HEK293 (cell line): Measurements from ENCODE around the gene PTDSS2.
"Not testable (repeated sequence)": the region's sequence is repeated elsewhere in the genome, so short reads cannot be mapped to it uniquely, and the experiment has no call there.

Experiments used
- KLF7 ChIP-seq: fragments of 450-650 bp; formaldehyde crosslinking; IDR thresholded peaks from 2 replicates; pipeline ENCODE4 v1.5.1; 2016; ENCODE audit warnings: missing biosample characterization, missing genetic modification characterization, borderline replicate concordance
- ZFP37 ChIP-seq: fragments of 450-650 bp; formaldehyde crosslinking; IDR thresholded peaks from 2 replicates; pipeline ENCODE4 v1.5.1; 2016; ENCODE audit warnings: missing biosample characterization, missing genetic modification characterization
- ZNF138 ChIP-seq: fragments of 450-650 bp; formaldehyde crosslinking; IDR thresholded peaks from 2 replicates; pipeline ENCODE4 v1.5.1; 2016; ENCODE audit warnings: missing biosample characterization, missing genetic modification characterization, borderline replicate concordance
- ZNF239 ChIP-seq: fragments of 450-650 bp; formaldehyde crosslinking; IDR thresholded peaks from 2 replicates; pipeline ENCODE4 v1.5.1; 2016; ENCODE audit warnings: missing biosample characterization, missing genetic modification characterization
- ZNF521 ChIP-seq: fragments of 450-650 bp; formaldehyde crosslinking; IDR thresholded peaks from 2 replicates; pipeline ENCODE4 v1.5.1; 2017; ENCODE audit warnings: missing biosample characterization, mild to moderate bottlenecking, missing genetic modification characterization
- ZNF623 ChIP-seq: fragments of 450-650 bp; formaldehyde crosslinking; IDR thresholded peaks from 2 replicates; pipeline ENCODE4 v1.5.1; 2016; ENCODE audit warnings: missing biosample characterization, missing genetic modification characterization
- ZNF629 ChIP-seq: fragments of 450-650 bp; formaldehyde crosslinking; IDR thresholded peaks from 2 replicates; pipeline ENCODE4 v1.5.1; 2017; ENCODE audit warnings: missing biosample characterization, missing genetic modification characterization
- TF ChIP-seq, protein P1 (sequence below): fragments of 450-650 bp; formaldehyde crosslinking; IDR thresholded peaks from 2 replicates; pipeline ENCODE4 v1.5.1; 2016; ENCODE audit warnings: missing biosample characterization, missing genetic modification characterization
- TF ChIP-seq, protein P2 (sequence below): fragments of 450-650 bp; formaldehyde crosslinking; IDR thresholded peaks from 2 replicates; pipeline ENCODE4 v1.5.1; 2016; ENCODE audit warnings: missing biosample characterization, missing genetic modification characterization

DNA sequence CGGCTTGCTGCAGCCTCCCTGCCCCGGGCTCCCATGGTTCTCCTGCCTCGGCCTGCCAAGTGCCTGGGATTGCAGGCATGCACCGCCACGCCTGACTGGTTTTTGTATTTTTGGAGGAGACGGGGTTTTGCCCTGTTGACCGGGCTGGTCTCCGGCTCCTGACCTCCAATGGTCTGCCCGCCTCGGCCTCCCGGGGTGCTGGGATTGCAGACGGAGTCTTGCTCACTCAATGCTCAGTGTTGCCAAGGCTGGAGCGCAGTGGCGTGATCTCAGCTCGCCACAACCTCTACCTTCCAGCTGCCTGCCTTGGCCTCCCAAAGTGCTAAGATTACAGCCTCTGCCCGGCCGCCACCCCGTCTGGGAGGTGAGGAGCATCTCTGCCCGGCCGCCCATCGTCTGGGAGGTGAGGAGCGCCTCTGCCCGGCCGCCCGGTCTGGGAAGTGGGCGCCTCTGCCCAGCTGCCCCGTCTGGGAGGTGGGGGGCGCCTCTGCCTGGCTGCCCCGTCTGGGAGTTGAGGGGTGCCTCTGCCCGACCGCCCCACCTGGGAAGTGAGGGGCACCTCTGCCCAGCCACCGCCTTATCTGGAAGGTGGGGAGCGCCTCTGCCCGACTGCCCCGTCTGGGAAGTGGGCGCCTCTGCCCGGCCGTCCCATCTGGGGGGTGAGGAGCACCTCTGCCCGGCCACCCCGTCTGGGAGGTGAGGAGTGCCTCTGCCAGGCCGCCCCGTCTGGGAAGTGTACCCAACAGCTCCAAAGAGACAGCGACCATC lies 67.0 kb downstream of the PTDSS2 start:
- TF ChIP-seq, protein P1, sequence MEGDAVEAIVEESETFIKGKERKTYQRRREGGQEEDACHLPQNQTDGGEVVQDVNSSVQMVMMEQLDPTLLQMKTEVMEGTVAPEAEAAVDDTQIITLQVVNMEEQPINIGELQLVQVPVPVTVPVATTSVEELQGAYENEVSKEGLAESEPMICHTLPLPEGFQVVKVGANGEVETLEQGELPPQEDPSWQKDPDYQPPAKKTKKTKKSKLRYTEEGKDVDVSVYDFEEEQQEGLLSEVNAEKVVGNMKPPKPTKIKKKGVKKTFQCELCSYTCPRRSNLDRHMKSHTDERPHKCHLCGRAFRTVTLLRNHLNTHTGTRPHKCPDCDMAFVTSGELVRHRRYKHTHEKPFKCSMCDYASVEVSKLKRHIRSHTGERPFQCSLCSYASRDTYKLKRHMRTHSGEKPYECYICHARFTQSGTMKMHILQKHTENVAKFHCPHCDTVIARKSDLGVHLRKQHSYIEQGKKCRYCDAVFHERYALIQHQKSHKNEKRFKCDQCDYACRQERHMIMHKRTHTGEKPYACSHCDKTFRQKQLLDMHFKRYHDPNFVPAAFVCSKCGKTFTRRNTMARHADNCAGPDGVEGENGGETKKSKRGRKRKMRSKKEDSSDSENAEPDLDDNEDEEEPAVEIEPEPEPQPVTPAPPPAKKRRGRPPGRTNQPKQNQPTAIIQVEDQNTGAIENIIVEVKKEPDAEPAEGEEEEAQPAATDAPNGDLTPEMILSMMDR (tag by site-specific recombination), result not testable (repeated sequence)
- not testable (repeated sequence) for TF ChIP-seq ZNF629 (tag by site-specific recombination); ZNF623; ZNF138; ZNF521 (tag by site-specific recombination); ZNF239 (tag by site-specific recombination); KLF7 (tag by site-specific recombination); ZFP37 (tag by site-specific recombination)
- TF ChIP-seq, protein P2, sequence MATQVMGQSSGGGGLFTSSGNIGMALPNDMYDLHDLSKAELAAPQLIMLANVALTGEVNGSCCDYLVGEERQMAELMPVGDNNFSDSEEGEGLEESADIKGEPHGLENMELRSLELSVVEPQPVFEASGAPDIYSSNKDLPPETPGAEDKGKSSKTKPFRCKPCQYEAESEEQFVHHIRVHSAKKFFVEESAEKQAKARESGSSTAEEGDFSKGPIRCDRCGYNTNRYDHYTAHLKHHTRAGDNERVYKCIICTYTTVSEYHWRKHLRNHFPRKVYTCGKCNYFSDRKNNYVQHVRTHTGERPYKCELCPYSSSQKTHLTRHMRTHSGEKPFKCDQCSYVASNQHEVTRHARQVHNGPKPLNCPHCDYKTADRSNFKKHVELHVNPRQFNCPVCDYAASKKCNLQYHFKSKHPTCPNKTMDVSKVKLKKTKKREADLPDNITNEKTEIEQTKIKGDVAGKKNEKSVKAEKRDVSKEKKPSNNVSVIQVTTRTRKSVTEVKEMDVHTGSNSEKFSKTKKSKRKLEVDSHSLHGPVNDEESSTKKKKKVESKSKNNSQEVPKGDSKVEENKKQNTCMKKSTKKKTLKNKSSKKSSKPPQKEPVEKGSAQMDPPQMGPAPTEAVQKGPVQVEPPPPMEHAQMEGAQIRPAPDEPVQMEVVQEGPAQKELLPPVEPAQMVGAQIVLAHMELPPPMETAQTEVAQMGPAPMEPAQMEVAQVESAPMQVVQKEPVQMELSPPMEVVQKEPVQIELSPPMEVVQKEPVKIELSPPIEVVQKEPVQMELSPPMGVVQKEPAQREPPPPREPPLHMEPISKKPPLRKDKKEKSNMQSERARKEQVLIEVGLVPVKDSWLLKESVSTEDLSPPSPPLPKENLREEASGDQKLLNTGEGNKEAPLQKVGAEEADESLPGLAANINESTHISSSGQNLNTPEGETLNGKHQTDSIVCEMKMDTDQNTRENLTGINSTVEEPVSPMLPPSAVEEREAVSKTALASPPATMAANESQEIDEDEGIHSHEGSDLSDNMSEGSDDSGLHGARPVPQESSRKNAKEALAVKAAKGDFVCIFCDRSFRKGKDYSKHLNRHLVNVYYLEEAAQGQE (tag by site-specific recombination), result not testable (repeated sequence)
